WTC11 (cell line): ENCODE data around the gene SKI. TPM values are rescaled to one million over a fixed set of nuclear protein-coding genes. Genes with fewer than 3 reads are reported as not detected.

Experiments
- ATAC-seq: fragments of 200-7000 bp; cut with Tn5 transposase; 2 replicates; pipeline ENCODE4 v1.10.0; 2021; ENCODE audit warnings: mild to moderate bottlenecking, moderate library complexity
- CTCF ChIA-PET: fragments of 300-600 bp; sonication (Branson Sonifier 250); formaldehyde crosslinking; loops from one replicate; lab custom pipeline; 2021; ENCODE audit warnings: antibody characterized with exemption; lab: Charles Lee
- POLR2A ChIA-PET: fragments of 350-600 bp; sonication (Branson Sonifier 250); formaldehyde crosslinking; loops from one replicate; lab custom pipeline; 2021; ENCODE audit warnings: antibody characterized with exemption; lab: Charles Lee
- DNase-seq: peaks from one replicate; pipeline ENCODE4 v3.0.0; 2021; ENCODE audit warnings: low spot score
- H3K27ac Mint-ChIP-seq: 2 replicates; pipeline ENCODE4 v1.8.0; 2021; ENCODE audit warnings: mixed read lengths
- H3K27me3 Mint-ChIP-seq: 2 replicates; pipeline ENCODE4 v1.8.0; 2021; ENCODE audit warnings: low read depth, mild to moderate bottlenecking, moderate library complexity, mixed read lengths
- H3K36me3 Mint-ChIP-seq: 2 replicates; pipeline ENCODE4 v1.8.0; 2021; ENCODE audit warnings: mixed read lengths
- H3K4me1 Mint-ChIP-seq: 2 replicates; pipeline ENCODE4 v1.8.0; 2022; ENCODE audit warnings: mixed read lengths
- H3K4me3 Mint-ChIP-seq: 2 replicates; pipeline ENCODE4 v1.8.0; 2021; ENCODE audit warnings: mild to moderate bottlenecking, moderate library complexity, mixed read lengths
- H3K9me3 Mint-ChIP-seq: 2 replicates; pipeline ENCODE4 v1.8.0; 2021; ENCODE audit warnings: mixed read lengths
- ATF1 ChIP-seq: sonication (generic); formaldehyde crosslinking; IDR thresholded peaks from 2 replicates; pipeline ENCODE4 v1.8.1; 2023; ENCODE audit warnings: mild to moderate bottlenecking, moderate library complexity, missing genetic modification reagents
- CBFB ChIP-seq: sonication (generic); formaldehyde crosslinking; IDR thresholded peaks from 2 replicates; pipeline ENCODE4 v1.8.1; 2022; ENCODE audit warnings: mild to moderate bottlenecking, low read depth, missing genetic modification reagents
- CREB1 ChIP-seq: sonication (generic); formaldehyde crosslinking; IDR thresholded peaks from 2 replicates; pipeline ENCODE4 v1.8.0; 2023; ENCODE audit warnings: mild to moderate bottlenecking, missing genetic modification reagents
- E2F4 ChIP-seq: sonication (generic); formaldehyde crosslinking; IDR thresholded peaks from 2 replicates; pipeline ENCODE4 v1.8.1; 2022; ENCODE audit warnings: low read depth, mild to moderate bottlenecking, moderate library complexity, missing genetic modification reagents, borderline replicate concordance
- EMX1 ChIP-seq: fragments of 250-450 bp; sonication (Bioruptor Pico); IDR thresholded peaks from 2 replicates; pipeline ENCODE4 v1.8.0; 2021; ENCODE audit warnings: mild to moderate bottlenecking
- ETV6 ChIP-seq: sonication (generic); formaldehyde crosslinking; IDR thresholded peaks from 2 replicates; pipeline ENCODE4 v1.8.1; 2022; ENCODE audit warnings: mild to moderate bottlenecking, missing genetic modification reagents
- GABPB1 ChIP-seq: sonication (generic); formaldehyde crosslinking; IDR thresholded peaks from 2 replicates; pipeline ENCODE4 v1.8.1; 2023; ENCODE audit warnings: mild to moderate bottlenecking, missing genetic modification reagents
- JUN ChIP-seq: sonication (generic); formaldehyde crosslinking; IDR thresholded peaks from 2 replicates; pipeline ENCODE4 v1.8.0; 2023; ENCODE audit warnings: mild to moderate bottlenecking, missing genetic modification reagents
- MYBL2 ChIP-seq: sonication (generic); formaldehyde crosslinking; IDR thresholded peaks from 2 replicates; pipeline ENCODE4 v1.8.1; 2023; ENCODE audit warnings: mild to moderate bottlenecking, moderate library complexity, missing genetic modification reagents
- NFATC4 ChIP-seq: fragments of 250-450 bp; sonication (Bioruptor Pico); IDR thresholded peaks from 2 replicates; pipeline ENCODE4 v1.9.0; 2021; ENCODE audit warnings: mild to moderate bottlenecking
- NR1H2 ChIP-seq: sonication (generic); formaldehyde crosslinking; IDR thresholded peaks from 2 replicates; pipeline ENCODE4 v1.9.0; 2021; ENCODE audit warnings: mild to moderate bottlenecking, moderate library complexity, missing genetic modification reagents
- NR3C1 ChIP-seq: sonication (generic); formaldehyde crosslinking; conservative IDR thresholded peaks from 2 replicates; pipeline ENCODE4 v1.8.1; 2023; ENCODE audit warnings: low read depth, mild to moderate bottlenecking, missing genetic modification reagents
- OVOL2 ChIP-seq: fragments of 250-450 bp; sonication (Bioruptor Pico); IDR thresholded peaks from 2 replicates; pipeline ENCODE4 v1.9.0; 2021; ENCODE audit warnings: mild to moderate bottlenecking, borderline replicate concordance
- PRRX2 ChIP-seq: fragments of 250-450 bp; sonication (Bioruptor Pico); IDR thresholded peaks from 2 replicates; pipeline ENCODE4 v1.8.0; 2021; ENCODE audit warnings: mild to moderate bottlenecking
- RORB ChIP-seq: fragments of 250-450 bp; sonication (Bioruptor Pico); IDR thresholded peaks from 2 replicates; pipeline ENCODE4 v1.9.0; 2021; ENCODE audit warnings: mild to moderate bottlenecking
- SOX15 ChIP-seq: fragments of 250-450 bp; sonication (Bioruptor Pico); IDR thresholded peaks from 2 replicates; pipeline ENCODE4 v1.9.0; 2021; ENCODE audit warnings: mild to moderate bottlenecking
- SP1 ChIP-seq: sonication (generic); formaldehyde crosslinking; conservative IDR thresholded peaks from 2 replicates; pipeline ENCODE4 v1.8.1; 2022; ENCODE audit warnings: missing genetic modification reagents
- TCF7 ChIP-seq: sonication (generic); formaldehyde crosslinking; IDR thresholded peaks from 2 replicates; pipeline ENCODE4 v1.8.0; 2022; ENCODE audit warnings: mild to moderate bottlenecking, low read depth, missing genetic modification reagents, moderate library complexity
- TEAD4 ChIP-seq: sonication (generic); formaldehyde crosslinking; IDR thresholded peaks from 2 replicates; pipeline ENCODE4 v1.8.0; 2022; ENCODE audit warnings: mild to moderate bottlenecking, missing genetic modification reagents
- TP53 ChIP-seq: sonication (generic); formaldehyde crosslinking; IDR thresholded peaks from 2 replicates; pipeline ENCODE4 v1.8.1; 2023; ENCODE audit warnings: mild to moderate bottlenecking, missing genetic modification reagents
- USF1 ChIP-seq: sonication (generic); formaldehyde crosslinking; IDR thresholded peaks from 2 replicates; pipeline ENCODE4 v1.8.0; 2022; ENCODE audit warnings: mild to moderate bottlenecking, missing genetic modification reagents
- USF2 ChIP-seq: sonication (generic); formaldehyde crosslinking; IDR thresholded peaks from 2 replicates; pipeline ENCODE4 v1.8.1; 2023; ENCODE audit warnings: mild to moderate bottlenecking, missing genetic modification reagents, moderate library complexity
- ZNF219 ChIP-seq: sonication (generic); formaldehyde crosslinking; IDR thresholded peaks from 2 replicates; pipeline ENCODE4 v1.8.0; 2023; ENCODE audit warnings: missing genetic modification reagents, mild to moderate bottlenecking, borderline replicate concordance
- ZNF396 ChIP-seq: fragments of 250-450 bp; sonication (Bioruptor Pico); IDR thresholded peaks from 2 replicates; pipeline ENCODE4 v1.8.0; 2021; ENCODE audit warnings: mild to moderate bottlenecking, moderate library complexity, borderline replicate concordance
- ZNF416 ChIP-seq: fragments of 250-450 bp; sonication (Bioruptor Pico); IDR thresholded peaks from 2 replicates; pipeline ENCODE4 v1.9.0; 2021; ENCODE audit warnings: mild to moderate bottlenecking, inconsistent platforms
- ZNF423 ChIP-seq: fragments of 250-450 bp; sonication (Bioruptor Pico); IDR thresholded peaks from 2 replicates; pipeline ENCODE4 v2.1.2; 2022; ENCODE audit warnings: mild to moderate bottlenecking, moderate library complexity
- total RNA-seq: library from RNA; stranded (reverse); gene quantifications from 3 replicates; pipeline ENCODE4 v1.2.3, GENCODE V29; 2021
- TF ChIP-seq, protein P1 (sequence below): fragments of 250-450 bp; sonication (Bioruptor Pico); IDR thresholded peaks from 2 replicates; pipeline ENCODE4 v1.9.0; 2021; ENCODE audit warnings: mild to moderate bottlenecking
- TF ChIP-seq, protein P2 (sequence below): fragments of 250-450 bp; sonication (Bioruptor Pico); IDR thresholded peaks from 2 replicates; pipeline ENCODE4 v1.9.0; 2021; ENCODE audit warnings: moderate library complexity, mild to moderate bottlenecking, inconsistent platforms, borderline replicate concordance
- TF ChIP-seq, protein P3 (sequence below): fragments of 250-450 bp; sonication (Bioruptor Pico); IDR thresholded peaks from 2 replicates; pipeline ENCODE4 v1.9.0; 2021; ENCODE audit warnings: mild to moderate bottlenecking
- TF ChIP-seq, protein P4 (sequence below): sonication (generic); formaldehyde crosslinking; IDR thresholded peaks from 2 replicates; pipeline ENCODE4 v1.8.1; 2023; ENCODE audit warnings: mild to moderate bottlenecking, missing genetic modification reagents, moderate library complexity

The SKI gene
- total RNA-seq, 1 experiment from 2014 or later = 88.6 TPM

DNA sequence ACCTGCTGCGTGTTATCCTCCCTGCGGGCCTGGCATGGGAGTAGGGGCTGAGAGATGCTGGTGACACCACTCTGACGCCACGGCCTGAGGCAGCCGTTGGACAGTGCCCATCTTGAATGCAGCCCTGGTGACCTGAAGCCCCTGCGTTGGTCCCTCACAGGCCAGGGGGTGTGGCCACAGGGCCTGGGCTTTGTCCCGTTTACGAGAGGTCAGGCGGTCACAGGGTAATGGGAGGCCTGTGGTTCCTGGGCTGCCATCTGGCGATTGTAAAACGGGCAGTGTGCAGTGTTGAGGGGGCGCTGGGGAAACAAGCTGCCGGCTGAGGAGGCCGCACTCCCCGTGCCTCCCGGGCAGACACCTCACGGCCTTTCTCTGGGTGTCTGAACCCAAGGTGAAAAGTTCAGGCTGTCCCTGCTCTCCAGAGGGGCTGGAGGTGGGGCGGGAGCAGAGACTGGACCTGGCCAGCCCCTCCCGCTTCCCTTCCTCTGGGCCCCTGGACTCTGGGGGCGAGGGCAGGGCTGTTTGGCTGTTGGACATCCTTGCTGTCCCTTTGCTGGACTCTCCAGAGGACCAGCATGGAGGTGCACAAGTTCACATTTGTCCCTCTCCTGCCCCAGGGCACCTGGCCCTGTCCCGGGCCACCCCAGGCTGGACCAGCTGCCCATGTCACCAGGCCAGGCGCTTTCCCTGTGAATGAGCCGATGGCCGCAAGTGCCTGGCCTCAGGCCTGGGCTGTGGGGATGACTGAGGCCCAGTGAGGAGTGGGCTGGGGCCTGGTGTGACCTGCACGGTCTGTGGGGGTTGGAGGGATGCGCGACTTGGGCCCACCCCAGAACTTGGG is 42.4 kb downstream of the SKI start:
- no peak for DNase-seq
- Mint-ChIP-seq H3K4me1 (peaks cover 42% of the 10 kb centered on the region), H3K27ac (peak overlapping the region; percentile 41; the same call in 1 of the 2 replicates), H3K9me3 (no peaks in the 10 kb centered on the region), H3K27me3 (no peaks in the 10 kb centered on the region), H3K4me3 (no peak overlapping the region), H3K36me3 (no peaks in the 10 kb centered on the region)
- ChIA-PET CTCF (no interaction called here), POLR2A (no interaction called here)
- no peak for ATAC-seq
- TF ChIP-seq ZNF423 (CRISPR knock-in tag) (no peak), SP1 (CRISPR knock-in tag) (no peak), MYBL2 (CRISPR knock-in tag) (no peak), EMX1 (CRISPR knock-in tag) (no peak), ZNF396 (CRISPR knock-in tag) (no peak), ZNF219 (CRISPR knock-in tag) (no peak), JUN (CRISPR knock-in tag) (no peak), CBFB (CRISPR knock-in tag) (no peak), GABPB1 (CRISPR knock-in tag) (no peak), ATF1 (CRISPR knock-in tag) (no peak), SOX15 (CRISPR knock-in tag) (no peak), E2F4 (CRISPR knock-in tag) (no peak), OVOL2 (CRISPR knock-in tag) (no peak), NFATC4 (CRISPR knock-in tag) (no peak), CREB1 (no peak), TP53 (CRISPR knock-in tag) (no peak), TCF7 (no peak), PRRX2 (CRISPR knock-in tag) (no peak), TEAD4 (CRISPR knock-in tag) (no peak)
- TF ChIP-seq, protein P1, sequence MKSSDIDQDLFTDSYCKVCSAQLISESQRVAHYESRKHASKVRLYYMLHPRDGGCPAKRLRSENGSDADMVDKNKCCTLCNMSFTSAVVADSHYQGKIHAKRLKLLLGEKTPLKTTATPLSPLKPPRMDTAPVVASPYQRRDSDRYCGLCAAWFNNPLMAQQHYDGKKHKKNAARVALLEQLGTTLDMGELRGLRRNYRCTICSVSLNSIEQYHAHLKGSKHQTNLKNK (CRISPR knock-in tag) = no peak

GRCh38 chr1:2271211-2271721 is 43.1 kb downstream of the SKI start:
- Mint-ChIP-seq H3K27me3 (no peaks in the 10 kb centered on the region), H3K27ac (no peak overlapping the region), H3K4me3 (no peak overlapping the region), H3K36me3 (no peaks in the 10 kb centered on the region), H3K9me3 (no peaks in the 10 kb centered on the region), H3K4me1 (peaks cover 44% of the 10 kb centered on the region)
- POLR2A ChIA-PET = no interaction called here
- peak; percentile 14; the same call in 1 of the 2 replicates for ATAC-seq
- CTCF ChIA-PET = no interaction called here
- DNase-seq = no peak
- no peak for TF ChIP-seq USF1 (CRISPR knock-in tag)
- TF ChIP-seq, protein P2, sequence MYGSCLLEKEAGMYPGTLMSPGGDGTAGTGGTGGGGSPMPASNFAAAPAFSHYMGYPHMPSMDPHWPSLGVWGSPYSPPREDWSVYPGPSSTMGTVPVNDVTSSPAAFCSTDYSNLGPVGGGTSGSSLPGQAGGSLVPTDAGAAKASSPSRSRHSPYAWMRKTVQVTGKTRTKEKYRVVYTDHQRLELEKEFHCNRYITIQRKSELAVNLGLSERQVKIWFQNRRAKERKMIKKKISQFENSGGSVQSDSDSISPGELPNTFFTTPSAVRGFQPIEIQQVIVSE (CRISPR knock-in tag) = no peak
- TF ChIP-seq, protein P3, sequence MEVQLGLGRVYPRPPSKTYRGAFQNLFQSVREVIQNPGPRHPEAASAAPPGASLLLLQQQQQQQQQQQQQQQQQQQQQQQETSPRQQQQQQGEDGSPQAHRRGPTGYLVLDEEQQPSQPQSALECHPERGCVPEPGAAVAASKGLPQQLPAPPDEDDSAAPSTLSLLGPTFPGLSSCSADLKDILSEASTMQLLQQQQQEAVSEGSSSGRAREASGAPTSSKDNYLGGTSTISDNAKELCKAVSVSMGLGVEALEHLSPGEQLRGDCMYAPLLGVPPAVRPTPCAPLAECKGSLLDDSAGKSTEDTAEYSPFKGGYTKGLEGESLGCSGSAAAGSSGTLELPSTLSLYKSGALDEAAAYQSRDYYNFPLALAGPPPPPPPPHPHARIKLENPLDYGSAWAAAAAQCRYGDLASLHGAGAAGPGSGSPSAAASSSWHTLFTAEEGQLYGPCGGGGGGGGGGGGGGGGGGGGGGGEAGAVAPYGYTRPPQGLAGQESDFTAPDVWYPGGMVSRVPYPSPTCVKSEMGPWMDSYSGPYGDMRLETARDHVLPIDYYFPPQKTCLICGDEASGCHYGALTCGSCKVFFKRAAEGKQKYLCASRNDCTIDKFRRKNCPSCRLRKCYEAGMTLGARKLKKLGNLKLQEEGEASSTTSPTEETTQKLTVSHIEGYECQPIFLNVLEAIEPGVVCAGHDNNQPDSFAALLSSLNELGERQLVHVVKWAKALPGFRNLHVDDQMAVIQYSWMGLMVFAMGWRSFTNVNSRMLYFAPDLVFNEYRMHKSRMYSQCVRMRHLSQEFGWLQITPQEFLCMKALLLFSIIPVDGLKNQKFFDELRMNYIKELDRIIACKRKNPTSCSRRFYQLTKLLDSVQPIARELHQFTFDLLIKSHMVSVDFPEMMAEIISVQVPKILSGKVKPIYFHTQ (CRISPR knock-in tag) = no peak
- no peak for TF ChIP-seq NR1H2 (CRISPR knock-in tag)
- TF ChIP-seq NR3C1 (CRISPR knock-in tag) = no peak
- TF ChIP-seq, protein P4, sequence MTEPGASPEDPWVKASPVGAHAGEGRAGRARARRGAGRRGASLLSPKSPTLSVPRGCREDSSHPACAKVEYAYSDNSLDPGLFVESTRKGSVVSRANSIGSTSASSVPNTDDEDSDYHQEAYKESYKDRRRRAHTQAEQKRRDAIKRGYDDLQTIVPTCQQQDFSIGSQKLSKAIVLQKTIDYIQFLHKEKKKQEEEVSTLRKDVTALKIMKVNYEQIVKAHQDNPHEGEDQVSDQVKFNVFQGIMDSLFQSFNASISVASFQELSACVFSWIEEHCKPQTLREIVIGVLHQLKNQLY (CRISPR knock-in tag) = no peak
- TF ChIP-seq RORB (CRISPR knock-in tag) = no peak
- TF ChIP-seq ETV6 (CRISPR knock-in tag) = no peak
- no peak for TF ChIP-seq ZNF416 (CRISPR knock-in tag)
- no peak for TF ChIP-seq NFATC4 (CRISPR knock-in tag)
- TF ChIP-seq USF2 = no peak
